Measurements from ENCODE around the gene IGDCC3. TPM values are rescaled to one million over a fixed set of nuclear protein-coding genes. Genes with fewer than 3 reads are reported as not detected.

Gene IGDCC3
- total RNA-seq, 3 donors from 2014 or later (not counting 1 experiment from before 2014, with no cell fraction given): not detected

- H3K4me3 Mint-ChIP-seq: peak overlapping the region; percentile 90
- no peaks in the 10 kb centered on the region for H3K36me3 Mint-ChIP-seq
- no peak for ATAC-seq
Observed at GRCh38 chr15:65420975-65421359, 43.2 kb upstream of the IGDCC3 start.

GRCh38 chr15:65418596-65418995, 40.8 kb upstream of the IGDCC3 start:
- Mint-ChIP-seq H3K36me3 (no peaks in the 10 kb centered on the region), H3K27ac (no peak overlapping the region), H3K9me3 (no peaks in the 10 kb centered on the region), H3K4me3 (no peak overlapping the region), H3K4me1 (peaks cover 21 to 22% of the 10 kb centered on the region in 2 donors), H3K27me3 (ENCODE audit: low read depth in 2 of 2) (peaks cover 26 to 48% of the 10 kb centered on the region in 2 donors)
- no peaks in the 10 kb centered on the region for H3K36me3 ChIP-seq (ENCODE audit: control insufficient read depth, insufficient read depth, low read length)
- H3K27ac ChIP-seq (ENCODE audit: low read length): no peak overlapping the region
- WGBS (ENCODE audit: insufficient coverage): 88% methylated on average over 2 of the region's 2 CpGs
- peaks cover 27% of the 10 kb centered on the region for H3K27me3 ChIP-seq (ENCODE audit: control insufficient read depth, insufficient read depth, low read length)
- intact Hi-C loops (cut with micrococcal nuclease): no loop called here
- TF ChIP-seq CTCF (IDR thresholded peaks at IDR 0.05): no peak
- no peaks in the 10 kb centered on the region for H3K9me3 ChIP-seq (ENCODE audit: control insufficient read depth, insufficient read depth, low read length)
- ATAC-seq: no peak
- no peak for DNase-seq
- H3K4me1 ChIP-seq (ENCODE audit: control insufficient read depth, insufficient read depth, low read length): peaks cover 20% of the 10 kb centered on the region
- H3K4me3 ChIP-seq (ENCODE audit: low read length): no peak overlapping the region

More at GRCh38 chr15:65420975-65421359, 43.2 kb upstream of the IGDCC3 start:
- DNase-seq: no peak
- H3K36me3 ChIP-seq (ENCODE audit: control insufficient read depth, insufficient read depth, low read length): no peaks in the 10 kb centered on the region
- intact Hi-C loops (cut with micrococcal nuclease): no loop called here
- no peak for TF ChIP-seq CTCF (IDR thresholded peaks at IDR 0.05)
- no peak overlapping the region for H3K27ac Mint-ChIP-seq
- H3K4me3 ChIP-seq (ENCODE audit: low read length): no peak overlapping the region
- H3K9me3 ChIP-seq (ENCODE audit: control insufficient read depth, insufficient read depth, low read length): no peaks in the 10 kb centered on the region
- no peaks in the 10 kb centered on the region for H3K9me3 Mint-ChIP-seq
- no peak overlapping the region for H3K27ac ChIP-seq (ENCODE audit: low read length)
- 33% methylated on average over 17 of the region's 17 CpGs for WGBS (ENCODE audit: insufficient coverage)
- H3K27me3 ChIP-seq (ENCODE audit: control insufficient read depth, insufficient read depth, low read length): peaks cover 27% of the 10 kb centered on the region
- H3K27me3 Mint-ChIP-seq (ENCODE audit: low read depth in 2 of 2): peaks cover 40 to 55% of the 10 kb centered on the region in 2 donors
- peaks cover 20% of the 10 kb centered on the region for H3K4me1 ChIP-seq (ENCODE audit: control insufficient read depth, insufficient read depth, low read length)
- H3K4me1 Mint-ChIP-seq: peaks cover 22 to 26% of the 10 kb centered on the region in 2 donors

- H3K27me3 Mint-ChIP-seq (ENCODE audit: low read depth in 2 of 2): peaks cover 16 to 35% of the 10 kb centered on the region in 2 donors
- 85% methylated on average over 6 of the region's 8 CpGs for WGBS (ENCODE audit: insufficient coverage)
- ATAC-seq: no peak
- no peak overlapping the region for H3K4me3 Mint-ChIP-seq
- no peak for TF ChIP-seq CTCF (IDR thresholded peaks at IDR 0.05)
- H3K9me3 ChIP-seq (ENCODE audit: control insufficient read depth, insufficient read depth, low read length): no peaks in the 10 kb centered on the region
- no peak overlapping the region for H3K27ac Mint-ChIP-seq
- H3K4me3 ChIP-seq (ENCODE audit: low read length): no peak overlapping the region
- peaks cover 8 to 11% of the 10 kb centered on the region in 2 donors for H3K4me1 Mint-ChIP-seq
- DNase-seq: no peak
- H3K4me1 ChIP-seq (ENCODE audit: control insufficient read depth, insufficient read depth, low read length): peaks cover 14% of the 10 kb centered on the region
- H3K36me3 Mint-ChIP-seq: no peaks in the 10 kb centered on the region
- peaks cover 22% of the 10 kb centered on the region for H3K27me3 ChIP-seq (ENCODE audit: control insufficient read depth, insufficient read depth, low read length)
- H3K9me3 Mint-ChIP-seq: no peaks in the 10 kb centered on the region
- H3K36me3 ChIP-seq (ENCODE audit: control insufficient read depth, insufficient read depth, low read length): no peaks in the 10 kb centered on the region
- H3K27ac ChIP-seq (ENCODE audit: low read length): no peak overlapping the region
- intact Hi-C loops (cut with micrococcal nuclease): no loop called here
Observed at GRCh38 chr15:65416845-65417416, 39.1 kb upstream of the IGDCC3 start.

Measured in natural killer cell (primary cell).